Measurements from ENCODE around the gene RAPGEF5. TPM values are rescaled to one million over a fixed set of nuclear protein-coding genes. Genes with fewer than 3 reads are reported as not detected.

The RAPGEF5 gene
- total RNA-seq, 2 donors from 2014 or later = 0.10 to 0.85 TPM

DNA sequence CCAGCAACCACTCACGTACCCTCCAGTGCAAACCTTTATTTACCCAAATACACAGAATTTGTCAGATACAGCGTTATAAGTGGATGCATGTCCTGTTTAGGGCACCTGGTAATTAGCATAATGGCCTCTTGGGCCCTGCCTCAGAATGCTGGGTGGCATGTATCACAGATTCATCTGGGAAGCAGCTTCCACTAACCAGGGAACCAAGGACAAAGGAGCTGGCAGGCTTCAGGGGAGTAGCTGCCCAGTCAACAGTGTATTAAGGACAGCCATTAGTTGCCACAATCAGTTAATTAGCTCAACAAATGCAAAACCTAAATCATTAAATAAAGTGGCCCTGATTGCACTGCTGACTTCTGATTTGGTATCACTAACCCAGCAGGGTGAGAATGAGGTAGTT is 105.7 kb downstream of the RAPGEF5 start:
- Mint-ChIP-seq H3K36me3 (ENCODE audit: low read depth) (no peaks in the 10 kb centered on the region), H3K27me3 (peaks cover 21% of the 10 kb centered on the region), H3K4me1 (peaks cover 2% of the 10 kb centered on the region), H3K4me3 (no peak overlapping the region), H3K27ac (no peak overlapping the region)
- no peak for ATAC-seq
- DNase-seq = no peak
- H3K9me3 ChIP-seq (ENCODE audit: control insufficient read depth, low read length, poor library complexity, severe bottlenecking) = no peaks in the 10 kb centered on the region

DNA sequence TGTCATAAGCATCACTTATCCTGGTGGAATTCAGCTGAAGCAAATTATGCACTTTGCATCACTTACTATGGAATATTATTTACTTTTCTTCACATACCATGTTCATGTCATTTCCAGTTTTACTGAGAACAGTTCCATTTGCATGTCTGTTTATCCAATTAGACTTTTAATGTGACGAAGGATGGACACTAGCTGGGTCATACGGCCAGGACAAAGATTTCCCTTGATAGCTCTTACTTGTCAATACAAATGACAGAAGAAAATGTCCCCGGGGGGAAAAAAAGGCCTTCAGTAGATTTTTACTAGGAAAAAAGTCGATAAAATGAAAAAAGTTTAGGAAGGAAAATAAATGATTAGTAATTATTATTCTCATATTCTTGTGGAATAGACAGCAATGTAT is 106.6 kb downstream of the RAPGEF5 start:
- no peaks in the 10 kb centered on the region for H3K9me3 ChIP-seq (ENCODE audit: control insufficient read depth, low read length, poor library complexity, severe bottlenecking)
- Mint-ChIP-seq H3K27me3 (peaks cover 17% of the 10 kb centered on the region), H3K4me1 (peaks cover 2% of the 10 kb centered on the region), H3K4me3 (no peak overlapping the region), H3K27ac (no peak overlapping the region), H3K36me3 (ENCODE audit: low read depth) (no peaks in the 10 kb centered on the region)
- DNase-seq (no peak), ATAC-seq (no peak)

DNA sequence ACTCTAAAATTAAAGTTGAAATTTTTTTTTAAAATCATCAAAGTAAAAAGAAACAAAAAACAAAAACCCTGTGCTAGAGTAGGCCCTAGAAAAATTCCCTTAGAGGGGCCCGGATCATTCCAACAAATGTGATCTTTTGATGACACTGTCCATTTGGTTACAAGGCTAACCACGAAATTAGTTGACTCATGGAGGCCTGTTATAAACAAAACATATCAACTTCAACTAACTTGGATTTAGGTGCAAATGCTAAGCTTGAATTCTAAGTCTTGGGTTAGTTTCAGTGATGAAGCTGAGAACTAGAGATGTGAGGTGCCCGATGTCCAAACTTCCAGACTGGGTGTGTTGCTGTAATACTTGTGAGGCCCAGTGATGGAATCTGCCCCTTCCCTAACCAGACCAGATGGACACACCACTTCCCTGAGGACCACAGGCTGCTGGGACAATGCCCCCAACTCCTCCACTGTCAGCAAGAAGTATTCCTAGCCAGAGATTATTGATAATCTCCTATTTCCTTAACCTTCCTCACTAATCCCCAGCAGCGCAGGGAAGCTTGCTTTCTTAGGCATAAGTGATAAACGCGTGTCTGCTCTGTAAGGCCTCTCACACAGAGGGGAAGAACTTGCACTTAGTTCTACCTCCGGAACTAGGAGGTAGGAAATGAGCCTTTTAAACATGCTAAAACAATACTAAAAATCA is 108.7 kb downstream of the RAPGEF5 start:
- Mint-ChIP-seq H3K4me3 (no peak overlapping the region), H3K27me3 (peaks cover 16% of the 10 kb centered on the region), H3K27ac (no peak overlapping the region), H3K36me3 (ENCODE audit: low read depth) (peaks cover 2% of the 10 kb centered on the region), H3K4me1 (peaks cover 2% of the 10 kb centered on the region)
- ATAC-seq (no peak), DNase-seq (no peak)
- H3K9me3 ChIP-seq (ENCODE audit: control insufficient read depth, low read length, poor library complexity, severe bottlenecking) = no peaks in the 10 kb centered on the region

DNA sequence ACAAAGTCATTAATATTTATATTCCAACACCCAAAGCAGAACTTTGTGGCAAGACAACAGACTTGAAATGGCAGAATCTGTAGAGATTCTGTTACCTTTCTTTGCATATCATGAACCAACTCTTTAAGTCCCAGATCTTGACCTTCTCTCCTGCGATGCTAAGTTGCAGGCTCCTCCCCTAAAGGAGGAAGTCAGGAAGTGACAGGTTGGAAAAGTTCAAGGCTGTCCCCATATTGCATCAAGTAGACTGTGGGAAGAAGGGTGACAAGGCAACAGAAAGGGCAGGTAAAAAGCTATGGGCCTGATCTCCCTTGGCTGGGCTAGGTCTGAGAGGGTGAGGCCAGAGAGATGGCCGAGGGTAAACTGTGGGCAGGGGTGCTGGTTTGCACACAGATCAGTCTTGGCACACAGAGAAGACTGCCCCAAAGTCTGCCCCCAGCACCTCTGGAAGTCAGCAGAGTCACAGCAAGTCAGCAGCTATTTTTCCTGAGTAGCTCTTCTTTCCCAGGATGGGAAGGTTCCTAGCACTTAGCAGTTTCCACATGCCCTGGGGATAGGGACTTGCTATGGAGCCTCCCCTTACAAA is 115.1 kb downstream of the RAPGEF5 start:
- Mint-ChIP-seq H3K27ac (no peak overlapping the region), H3K27me3 (peaks cover 9% of the 10 kb centered on the region), H3K4me3 (no peak overlapping the region), H3K4me1 (no peaks in the 10 kb centered on the region), H3K36me3 (ENCODE audit: low read depth) (peaks cover 6% of the 10 kb centered on the region)
- ATAC-seq (no peak), DNase-seq (no peak)
- no peaks in the 10 kb centered on the region for H3K9me3 ChIP-seq (ENCODE audit: control insufficient read depth, low read length, poor library complexity, severe bottlenecking)

DNA sequence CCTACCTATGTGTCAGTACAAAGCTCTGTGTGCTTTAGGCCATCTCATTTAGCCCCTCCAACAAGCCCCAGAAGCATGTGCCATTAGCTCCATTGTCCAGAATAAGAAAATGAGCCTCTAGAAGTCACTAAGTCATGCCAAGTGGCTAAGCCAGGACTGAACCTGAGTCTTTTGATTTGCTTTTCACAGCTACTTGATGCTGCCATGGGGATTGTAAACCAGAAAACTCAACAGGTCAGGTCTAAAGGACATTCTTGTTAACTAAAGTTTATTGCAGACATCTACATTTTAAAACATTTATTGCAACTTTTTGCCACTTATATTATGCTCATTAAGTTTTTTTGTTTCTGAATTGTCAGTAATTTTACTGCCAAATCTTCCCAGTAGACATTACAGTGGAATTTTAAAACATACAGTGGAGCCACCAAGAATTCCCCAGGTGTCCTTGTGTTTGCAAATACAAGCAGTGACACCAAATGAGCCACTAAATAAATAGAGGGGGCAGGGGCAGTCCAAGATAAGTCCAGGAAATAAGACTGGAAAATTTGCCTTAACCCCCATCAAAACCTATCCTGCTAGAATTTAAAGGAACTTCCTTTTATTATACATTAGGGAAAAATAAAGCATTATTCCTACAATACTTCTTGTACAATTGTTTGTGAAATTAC is 115.9 kb downstream of the RAPGEF5 start:
- ATAC-seq = no peak
- H3K27ac Mint-ChIP-seq = no peak overlapping the region

DNA sequence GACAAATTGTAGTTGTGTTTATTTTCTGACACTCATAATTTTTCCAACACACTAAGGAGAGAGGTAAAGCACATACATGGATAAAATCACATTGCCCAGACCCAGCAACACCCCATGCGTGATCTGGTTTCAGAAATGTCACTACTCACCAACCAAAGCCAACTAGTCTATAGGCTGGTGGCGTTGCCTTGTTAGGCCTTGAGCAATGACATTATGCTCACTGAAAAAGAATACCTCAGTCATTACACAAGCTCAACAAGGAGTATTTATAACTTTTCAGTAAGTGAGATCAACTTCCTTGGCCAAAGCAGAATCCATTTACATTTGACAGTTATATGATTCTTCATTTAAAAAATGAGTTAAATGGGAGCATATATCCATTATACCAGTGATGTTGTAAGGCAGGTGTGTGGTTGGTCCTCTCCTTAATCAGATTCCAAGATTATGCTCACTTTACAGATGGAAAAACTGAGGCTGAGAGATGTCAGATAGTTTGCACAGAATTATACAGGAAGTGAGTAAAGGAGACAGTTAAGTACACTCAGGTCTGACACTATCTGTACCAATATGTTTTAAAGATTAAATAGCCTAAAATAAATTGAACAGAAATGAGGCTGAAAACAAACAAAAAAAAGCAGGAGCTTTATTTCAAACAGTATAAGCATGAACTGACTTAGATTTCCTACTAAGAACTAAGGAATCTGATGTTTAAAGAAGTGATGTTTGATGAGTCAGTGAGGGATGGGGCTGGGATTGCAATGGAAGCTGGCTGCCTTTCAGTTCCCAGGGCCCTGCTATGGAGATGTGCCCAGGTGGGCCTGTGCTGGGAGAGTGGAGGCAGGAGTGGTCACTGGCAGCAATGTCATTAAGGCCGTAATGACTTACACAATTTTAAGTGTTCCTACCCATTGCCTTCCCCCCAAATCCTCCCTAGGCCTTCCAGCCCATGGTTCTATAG is 118.3 kb downstream of the RAPGEF5 start:
- no peak for ATAC-seq
- peaks cover 24% of the 10 kb centered on the region for H3K27me3 Mint-ChIP-seq
- H3K4me1 Mint-ChIP-seq = no peaks in the 10 kb centered on the region
- no peak for DNase-seq
- no peak overlapping the region for H3K27ac Mint-ChIP-seq
- H3K4me3 Mint-ChIP-seq = no peak overlapping the region
- no peaks in the 10 kb centered on the region for H3K9me3 ChIP-seq (ENCODE audit: control insufficient read depth, low read length, poor library complexity, severe bottlenecking)
- peaks cover 4% of the 10 kb centered on the region for H3K36me3 Mint-ChIP-seq (ENCODE audit: low read depth)

More for the DNA sequence above, 115.9 kb downstream of the RAPGEF5 start:
- no peak for DNase-seq
- Mint-ChIP-seq H3K4me1 (no peaks in the 10 kb centered on the region), H3K27me3 (peaks cover 17% of the 10 kb centered on the region), H3K4me3 (no peak overlapping the region), H3K36me3 (ENCODE audit: low read depth) (peaks cover 6% of the 10 kb centered on the region)
- H3K9me3 ChIP-seq (ENCODE audit: control insufficient read depth, low read length, poor library complexity, severe bottlenecking) = no peaks in the 10 kb centered on the region

DNA sequence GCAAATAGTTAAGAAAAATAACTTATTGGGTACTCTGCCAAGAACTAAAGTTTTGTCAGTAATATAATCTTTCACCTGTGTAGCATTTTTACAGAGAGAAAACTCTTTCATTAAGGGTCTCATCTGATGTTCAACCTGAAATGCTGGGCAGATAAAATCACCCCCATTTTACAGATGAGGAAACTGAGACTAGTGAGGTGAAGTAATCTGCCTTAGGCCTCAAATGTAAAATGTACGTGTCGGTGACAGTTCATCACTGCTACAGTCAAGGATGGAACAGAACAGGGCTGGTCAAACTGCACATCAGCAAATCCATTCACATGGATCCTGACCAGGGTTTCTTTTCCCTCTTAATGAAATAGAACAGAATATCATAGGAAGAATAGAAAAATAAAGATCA is 121.8 kb downstream of the RAPGEF5 start:
- no peak overlapping the region for H3K4me3 Mint-ChIP-seq
- H3K27me3 Mint-ChIP-seq = peaks cover 39% of the 10 kb centered on the region
- DNase-seq (no peak), ATAC-seq (no peak)
- no peak overlapping the region for H3K27ac Mint-ChIP-seq
- no peaks in the 10 kb centered on the region for H3K4me1 Mint-ChIP-seq
- no peaks in the 10 kb centered on the region for H3K9me3 ChIP-seq (ENCODE audit: control insufficient read depth, low read length, poor library complexity, severe bottlenecking)
- peaks cover 4% of the 10 kb centered on the region for H3K36me3 Mint-ChIP-seq (ENCODE audit: low read depth)

DNA sequence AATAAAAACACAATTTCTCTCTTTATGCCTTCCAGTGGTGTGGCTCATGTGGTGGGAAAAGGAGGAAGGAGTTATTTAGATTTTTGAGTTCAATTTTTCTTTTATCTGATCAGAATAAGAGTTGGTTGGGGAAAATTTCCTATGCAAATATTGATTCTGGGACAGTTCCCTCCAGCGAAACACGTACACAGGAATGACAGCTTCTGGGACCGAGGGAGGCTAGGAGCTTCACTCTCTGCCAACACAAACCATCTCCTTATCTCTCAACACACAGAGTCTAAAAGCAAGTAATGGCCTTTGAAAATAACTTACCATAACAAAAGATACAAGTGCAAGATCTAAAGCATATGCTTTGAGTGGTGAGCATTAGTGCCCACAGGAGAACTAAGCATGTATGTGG is 122.7 kb downstream of the RAPGEF5 start:
- no peaks in the 10 kb centered on the region for H3K9me3 ChIP-seq (ENCODE audit: control insufficient read depth, low read length, poor library complexity, severe bottlenecking)
- H3K4me3 Mint-ChIP-seq = no peak overlapping the region
- H3K36me3 Mint-ChIP-seq (ENCODE audit: low read depth) = peaks cover 4% of the 10 kb centered on the region
- DNase-seq (no peak), ATAC-seq (no peak)
- no peak overlapping the region for H3K27ac Mint-ChIP-seq
- no peaks in the 10 kb centered on the region for H3K4me1 Mint-ChIP-seq
- H3K27me3 Mint-ChIP-seq = peaks cover 39% of the 10 kb centered on the region

DNA sequence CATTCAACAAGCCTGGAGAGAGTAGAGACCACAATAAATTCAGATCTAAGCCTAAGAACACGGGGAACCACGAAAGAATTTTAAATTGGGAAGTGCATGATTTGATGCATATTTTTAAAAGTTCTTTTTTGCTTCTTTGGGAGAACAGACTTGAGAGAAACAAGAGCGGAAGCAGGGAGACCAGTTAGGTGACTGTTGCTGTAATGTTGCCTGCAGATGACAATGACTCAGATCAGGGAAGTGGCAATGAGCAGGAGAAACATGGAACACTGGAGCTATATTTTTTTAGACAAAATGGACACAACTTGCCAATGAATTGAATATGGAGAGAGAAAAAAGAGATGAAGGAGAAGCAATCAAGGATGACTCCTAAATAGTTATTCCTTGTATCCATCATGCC is 125.1 kb downstream of the RAPGEF5 start:
- H3K4me3 Mint-ChIP-seq = no peak overlapping the region
- H3K9me3 ChIP-seq (ENCODE audit: control insufficient read depth, low read length, poor library complexity, severe bottlenecking) = no peaks in the 10 kb centered on the region
- H3K36me3 Mint-ChIP-seq (ENCODE audit: low read depth) = no peaks in the 10 kb centered on the region
- no peak for DNase-seq
- no peak for ATAC-seq
- peaks cover 30% of the 10 kb centered on the region for H3K27me3 Mint-ChIP-seq
- peak overlapping the region; percentile 8 for H3K27ac Mint-ChIP-seq
- H3K4me1 Mint-ChIP-seq = no peaks in the 10 kb centered on the region

DNA sequence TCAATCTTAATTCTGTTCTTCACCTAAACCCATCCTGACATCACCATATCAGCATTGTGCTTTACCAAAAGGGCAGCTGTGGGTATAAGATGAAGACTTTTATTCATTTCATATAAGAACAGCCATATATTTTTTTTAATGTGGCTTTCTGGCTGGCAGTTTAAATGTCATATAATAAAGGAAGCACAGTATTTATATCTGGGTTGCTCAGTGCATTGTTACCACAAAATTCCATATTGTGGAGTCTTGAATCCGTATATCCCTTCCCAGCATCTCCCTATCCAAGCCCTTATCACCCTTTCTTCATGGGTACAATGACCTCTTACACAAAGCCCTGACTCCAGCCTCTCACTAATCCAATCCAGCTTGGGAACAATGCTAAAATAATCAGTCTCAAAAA is 125.8 kb downstream of the RAPGEF5 start:
- H3K9me3 ChIP-seq (ENCODE audit: control insufficient read depth, low read length, poor library complexity, severe bottlenecking) = no peaks in the 10 kb centered on the region
- no peak for ATAC-seq
- no peak for DNase-seq
- H3K27me3 Mint-ChIP-seq = peaks cover 24% of the 10 kb centered on the region
- no peak overlapping the region for H3K4me3 Mint-ChIP-seq
- H3K27ac Mint-ChIP-seq = peak overlapping the region; percentile 8
- no peaks in the 10 kb centered on the region for H3K4me1 Mint-ChIP-seq
- no peaks in the 10 kb centered on the region for H3K36me3 Mint-ChIP-seq (ENCODE audit: low read depth)

DNA sequence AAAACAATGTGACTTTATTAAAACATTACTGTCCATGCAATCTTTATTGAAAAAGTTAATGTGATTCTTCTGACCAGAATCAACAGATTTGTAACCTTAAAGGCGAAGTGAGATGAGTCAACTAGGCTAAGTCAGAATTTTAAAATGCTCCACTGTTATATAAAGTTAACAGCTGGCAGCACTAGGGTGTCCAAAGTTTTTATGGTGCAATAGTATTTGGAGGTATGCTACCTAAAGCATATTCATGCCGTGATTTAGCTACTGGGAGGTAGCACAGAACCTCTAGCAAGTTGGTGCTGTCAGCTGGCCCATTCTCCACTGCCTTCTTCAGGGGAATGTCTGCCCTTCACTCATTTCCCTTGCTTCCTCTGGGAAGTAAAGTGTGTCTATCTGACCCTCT is 126.7 kb downstream of the RAPGEF5 start:
- ATAC-seq (no peak), DNase-seq (no peak)
- no peaks in the 10 kb centered on the region for H3K9me3 ChIP-seq (ENCODE audit: control insufficient read depth, low read length, poor library complexity, severe bottlenecking)
- Mint-ChIP-seq H3K27me3 (peaks cover 21% of the 10 kb centered on the region), H3K36me3 (ENCODE audit: low read depth) (no peaks in the 10 kb centered on the region), H3K27ac (no peak overlapping the region), H3K4me3 (no peak overlapping the region), H3K4me1 (no peaks in the 10 kb centered on the region)

DNA sequence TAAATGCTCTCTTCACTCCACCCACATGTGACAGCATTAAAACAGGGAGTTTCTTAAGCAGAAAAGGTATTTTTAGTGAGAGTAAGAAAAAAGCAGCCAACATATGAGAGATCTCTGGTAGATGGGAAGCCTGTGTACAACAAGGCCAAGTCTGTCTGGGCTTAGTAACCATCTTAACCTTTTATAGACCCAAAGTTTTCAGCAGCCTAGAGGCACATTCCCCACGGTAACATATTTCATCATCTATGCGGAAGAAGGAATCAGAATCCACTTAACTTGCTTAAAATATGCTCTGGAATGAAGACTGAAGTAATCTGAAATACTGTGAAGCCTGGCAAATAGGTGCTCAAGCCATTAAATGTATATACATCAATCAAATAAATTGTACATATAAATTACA is 127.8 kb downstream of the RAPGEF5 start:
- DNase-seq (no peak), ATAC-seq (no peak)
- no peak overlapping the region for H3K4me3 Mint-ChIP-seq
- no peaks in the 10 kb centered on the region for H3K9me3 ChIP-seq (ENCODE audit: control insufficient read depth, low read length, poor library complexity, severe bottlenecking)
- H3K36me3 Mint-ChIP-seq (ENCODE audit: low read depth) = no peaks in the 10 kb centered on the region
- H3K27me3 Mint-ChIP-seq = peaks cover 18% of the 10 kb centered on the region
- H3K27ac Mint-ChIP-seq = no peak overlapping the region
- H3K4me1 Mint-ChIP-seq = no peaks in the 10 kb centered on the region

DNA sequence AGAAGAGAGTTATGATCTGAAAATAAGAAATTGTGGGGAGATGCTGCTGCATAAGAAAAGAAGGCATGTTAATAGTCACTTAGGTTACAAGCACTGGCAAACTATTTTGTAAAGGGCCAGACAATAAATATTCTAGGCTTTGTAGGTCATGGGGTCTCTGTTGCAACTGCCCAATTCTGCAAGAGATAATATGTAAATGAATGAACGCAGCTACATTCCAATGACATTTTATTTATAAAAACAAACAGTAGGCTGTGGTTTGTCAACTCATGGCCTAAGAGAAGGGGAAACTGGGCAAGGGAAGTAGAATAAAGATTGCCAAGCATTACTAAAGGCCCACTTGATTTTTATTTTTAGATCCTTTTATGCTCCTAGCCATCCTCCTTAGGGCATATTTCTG is 133.1 kb downstream of the RAPGEF5 start:
- no peak overlapping the region for H3K4me3 Mint-ChIP-seq
- ATAC-seq (no peak), DNase-seq (no peak)
- H3K27me3 Mint-ChIP-seq = no peaks in the 10 kb centered on the region
- H3K9me3 ChIP-seq (ENCODE audit: control insufficient read depth, low read length, poor library complexity, severe bottlenecking) = no peaks in the 10 kb centered on the region
- no peaks in the 10 kb centered on the region for H3K36me3 Mint-ChIP-seq (ENCODE audit: low read depth)
- no peaks in the 10 kb centered on the region for H3K4me1 Mint-ChIP-seq
- no peak overlapping the region for H3K27ac Mint-ChIP-seq

Data from T-helper 17 cell (primary cell).